Osteocyte (in vitro differentiated cells): ENCODE results near the gene CRKL. TPM values are rescaled to one million over a fixed set of nuclear protein-coding genes. Genes with fewer than 3 reads are reported as not detected.

Experiments used
- DNase-seq: peaks from one replicate; pipeline ENCODE4 v3.0.0; 2021; ENCODE audit warnings: mixed read lengths; ENCODE audit not compliant: unreplicated experiment; ENCODE audit errors: extremely low spot score
- H3K27ac Mint-ChIP-seq: one replicate; pipeline ENCODE4 v1.8.0; 2021; ENCODE audit warnings: mild to moderate bottlenecking, mixed read lengths; ENCODE audit not compliant: unreplicated experiment
- H3K27me3 Mint-ChIP-seq: one replicate; pipeline ENCODE4 v1.8.0; 2021; ENCODE audit warnings: mixed read lengths; ENCODE audit not compliant: unreplicated experiment
- H3K36me3 Mint-ChIP-seq: one replicate; pipeline ENCODE4 v1.8.0; 2021; ENCODE audit warnings: mixed read lengths; ENCODE audit not compliant: unreplicated experiment
- H3K4me1 Mint-ChIP-seq: one replicate; pipeline ENCODE4 v1.8.0; 2021; ENCODE audit warnings: mixed read lengths; ENCODE audit not compliant: unreplicated experiment
- H3K4me3 Mint-ChIP-seq: one replicate; pipeline ENCODE4 v1.8.0; 2021; ENCODE audit warnings: mild to moderate bottlenecking, moderate library complexity, mixed read lengths; ENCODE audit not compliant: unreplicated experiment
- H3K9me3 Mint-ChIP-seq: one replicate; pipeline ENCODE4 v1.8.0; 2021; ENCODE audit warnings: mixed read lengths; ENCODE audit not compliant: unreplicated experiment
- total RNA-seq: library from RNA; stranded (reverse); gene quantifications from 2 replicates; pipeline ENCODE4 v1.2.1, GENCODE V29; 2021
- TF ChIP-seq, protein P1 (sequence below): fragments of 200-600 bp; sonication (generic); IDR thresholded peaks from 2 replicates; pipeline ENCODE4 v1.5.0; 2021; ENCODE audit warnings: antibody characterized with exemption, mild to moderate bottlenecking, moderate library complexity

The CRKL gene
- total RNA-seq, 1 donor from 2014 or later = 56.0 TPM

DNA sequence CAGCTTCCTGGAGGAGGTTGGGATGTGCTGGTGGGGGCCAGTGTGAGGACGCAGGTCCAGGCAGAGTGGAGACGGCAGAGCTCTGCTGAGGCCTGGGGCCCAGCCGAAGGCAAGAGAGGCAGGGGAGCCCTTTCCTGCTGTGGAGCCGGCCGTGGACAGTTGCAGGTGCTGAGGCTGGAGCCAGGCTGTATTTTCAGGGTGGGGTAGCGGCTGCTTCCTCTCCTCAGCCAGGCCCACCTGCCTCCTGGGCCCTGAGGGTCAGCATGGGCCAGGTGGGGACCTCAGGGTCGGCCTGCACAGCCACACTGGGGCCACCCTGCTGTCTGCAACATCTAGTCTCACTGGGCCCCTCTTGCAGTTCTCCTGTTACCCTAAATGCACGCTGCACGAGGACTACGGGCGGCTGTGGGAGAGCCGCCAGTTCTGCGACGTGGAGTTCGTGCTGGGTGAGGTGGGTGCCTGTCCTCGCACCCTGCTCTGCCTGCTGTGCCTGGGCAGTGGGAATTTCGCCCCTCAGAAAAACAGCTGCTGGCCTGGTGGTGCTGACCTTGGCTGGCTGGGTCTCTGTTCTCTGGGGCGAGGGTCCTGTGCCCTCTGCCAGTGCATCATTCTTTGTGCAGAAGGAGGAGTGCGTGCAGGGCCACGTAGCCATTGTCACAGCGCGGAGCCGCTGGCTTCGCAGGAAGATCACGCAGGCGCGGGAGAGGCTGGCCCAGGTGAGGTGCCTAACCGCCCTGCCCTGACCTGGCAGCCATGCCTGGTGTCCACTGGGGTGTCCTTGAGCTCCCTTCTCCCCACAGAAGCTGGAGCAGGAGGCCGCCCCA is 76.3 kb downstream of the CRKL start:
- no peak for DNase-seq
- peaks cover 13% of the 10 kb centered on the region for H3K36me3 Mint-ChIP-seq
- TF ChIP-seq, protein P1, sequence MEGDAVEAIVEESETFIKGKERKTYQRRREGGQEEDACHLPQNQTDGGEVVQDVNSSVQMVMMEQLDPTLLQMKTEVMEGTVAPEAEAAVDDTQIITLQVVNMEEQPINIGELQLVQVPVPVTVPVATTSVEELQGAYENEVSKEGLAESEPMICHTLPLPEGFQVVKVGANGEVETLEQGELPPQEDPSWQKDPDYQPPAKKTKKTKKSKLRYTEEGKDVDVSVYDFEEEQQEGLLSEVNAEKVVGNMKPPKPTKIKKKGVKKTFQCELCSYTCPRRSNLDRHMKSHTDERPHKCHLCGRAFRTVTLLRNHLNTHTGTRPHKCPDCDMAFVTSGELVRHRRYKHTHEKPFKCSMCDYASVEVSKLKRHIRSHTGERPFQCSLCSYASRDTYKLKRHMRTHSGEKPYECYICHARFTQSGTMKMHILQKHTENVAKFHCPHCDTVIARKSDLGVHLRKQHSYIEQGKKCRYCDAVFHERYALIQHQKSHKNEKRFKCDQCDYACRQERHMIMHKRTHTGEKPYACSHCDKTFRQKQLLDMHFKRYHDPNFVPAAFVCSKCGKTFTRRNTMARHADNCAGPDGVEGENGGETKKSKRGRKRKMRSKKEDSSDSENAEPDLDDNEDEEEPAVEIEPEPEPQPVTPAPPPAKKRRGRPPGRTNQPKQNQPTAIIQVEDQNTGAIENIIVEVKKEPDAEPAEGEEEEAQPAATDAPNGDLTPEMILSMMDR = no peak
- H3K27me3 Mint-ChIP-seq = no peaks in the 10 kb centered on the region
- no peak overlapping the region for H3K4me3 Mint-ChIP-seq
- no peaks in the 10 kb centered on the region for H3K4me1 Mint-ChIP-seq
- H3K9me3 Mint-ChIP-seq = no peaks in the 10 kb centered on the region
- H3K27ac Mint-ChIP-seq = no peak overlapping the region

DNA sequence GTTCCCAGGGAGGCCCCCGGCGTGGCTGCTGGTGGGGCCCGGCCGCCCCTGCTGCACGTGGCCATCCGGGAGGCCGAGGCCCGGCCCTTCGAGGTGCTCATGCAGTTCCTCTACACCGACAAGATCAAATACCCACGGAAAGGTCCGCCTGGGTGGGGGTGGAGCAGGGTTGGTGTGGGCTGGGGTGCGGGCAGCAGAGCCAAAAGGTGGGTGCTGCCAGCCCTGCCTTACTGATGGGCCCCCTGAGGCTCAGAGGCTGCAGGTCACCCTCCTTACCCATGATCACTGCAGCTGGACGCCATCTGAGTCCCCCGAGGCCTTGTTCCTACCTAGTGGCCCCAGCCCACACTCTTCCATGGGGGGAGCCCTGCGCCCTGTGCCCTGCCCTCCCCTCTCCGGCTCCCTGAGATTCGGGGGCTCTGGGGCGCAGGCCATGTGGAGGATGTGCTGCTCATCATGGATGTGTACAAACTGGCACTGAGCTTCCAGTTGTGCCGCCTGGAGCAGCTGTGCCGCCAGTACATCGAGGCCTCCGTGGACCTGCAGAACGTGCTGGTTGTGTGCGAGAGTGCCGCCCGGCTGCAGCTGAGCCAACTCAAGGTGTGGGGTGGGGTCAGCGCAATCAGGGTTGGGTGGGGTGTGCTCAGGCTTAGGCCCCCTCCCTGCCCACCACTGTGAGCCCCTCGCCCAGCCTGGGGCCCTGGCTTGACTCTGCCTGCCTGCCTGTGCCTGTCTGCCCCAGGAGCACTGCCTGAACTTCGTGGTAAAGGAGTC is 77.1 kb downstream of the CRKL start:
- Mint-ChIP-seq H3K4me3 (no peak overlapping the region), H3K9me3 (no peaks in the 10 kb centered on the region), H3K27me3 (no peaks in the 10 kb centered on the region), H3K27ac (no peak overlapping the region), H3K4me1 (no peaks in the 10 kb centered on the region), H3K36me3 (peaks cover 13% of the 10 kb centered on the region)
- no peak for DNase-seq
- TF ChIP-seq, protein P1 = no peak

DNA sequence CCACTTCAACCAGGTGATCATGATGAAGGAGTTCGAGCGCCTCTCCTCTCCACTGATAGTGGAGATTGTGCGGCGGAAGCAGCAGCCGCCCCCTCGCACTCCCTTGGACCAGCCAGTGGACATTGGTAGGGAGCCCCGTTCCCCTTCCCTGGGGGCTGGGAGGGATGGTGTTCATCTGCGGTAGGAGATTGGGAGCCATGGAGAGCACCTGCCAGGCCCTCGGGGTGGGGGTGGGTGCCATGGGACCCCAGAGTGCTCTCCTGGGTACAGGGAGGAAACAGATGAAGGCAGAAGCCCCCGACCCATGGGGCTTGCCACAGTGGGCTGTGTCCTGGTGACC is 77.7 kb downstream of the CRKL start:
- Mint-ChIP-seq H3K27ac (no peak overlapping the region), H3K4me1 (no peaks in the 10 kb centered on the region), H3K36me3 (peaks cover 13% of the 10 kb centered on the region), H3K9me3 (no peaks in the 10 kb centered on the region), H3K4me3 (no peak overlapping the region), H3K27me3 (no peaks in the 10 kb centered on the region)
- no peak for DNase-seq
- TF ChIP-seq, protein P1 = no peak

DNA sequence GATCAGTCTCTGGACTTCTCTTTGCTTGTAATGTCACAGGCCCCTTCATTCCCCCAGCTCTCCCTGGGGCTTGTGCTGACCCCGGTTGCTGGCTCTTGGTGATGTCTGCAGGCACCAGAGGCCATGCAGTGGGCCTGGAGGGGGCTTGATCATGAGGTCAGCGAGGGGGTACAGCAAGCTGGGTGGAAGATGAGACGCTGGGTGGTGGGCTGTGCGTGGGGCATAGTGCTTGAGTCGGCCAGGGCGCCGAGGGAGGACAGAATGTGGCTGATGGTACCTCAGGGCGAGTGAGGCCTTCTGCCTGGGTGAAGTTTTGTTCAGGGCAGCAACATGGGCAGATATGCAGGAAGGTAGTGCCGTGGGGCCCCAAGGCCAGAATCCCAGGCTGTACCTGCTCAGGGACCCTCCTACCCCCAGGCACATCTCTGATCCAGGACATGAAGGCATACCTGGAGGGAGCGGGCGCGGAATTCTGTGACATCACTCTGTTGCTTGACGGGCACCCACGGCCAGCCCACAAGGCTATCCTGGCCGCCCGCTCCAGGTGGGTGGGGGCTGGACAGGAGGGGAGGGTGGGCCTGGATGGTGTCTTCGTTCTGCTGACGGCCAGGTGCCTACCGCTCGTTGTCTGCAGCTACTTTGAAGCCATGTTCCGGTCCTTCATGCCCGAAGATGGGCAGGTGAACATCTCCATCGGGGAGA is 78.3 kb downstream of the CRKL start:
- Mint-ChIP-seq H3K27ac (no peak overlapping the region), H3K27me3 (no peaks in the 10 kb centered on the region), H3K36me3 (peaks cover 11% of the 10 kb centered on the region), H3K9me3 (no peaks in the 10 kb centered on the region), H3K4me3 (no peak overlapping the region), H3K4me1 (peaks cover 2% of the 10 kb centered on the region)
- TF ChIP-seq, protein P1 = no peak
- DNase-seq = no peak

DNA sequence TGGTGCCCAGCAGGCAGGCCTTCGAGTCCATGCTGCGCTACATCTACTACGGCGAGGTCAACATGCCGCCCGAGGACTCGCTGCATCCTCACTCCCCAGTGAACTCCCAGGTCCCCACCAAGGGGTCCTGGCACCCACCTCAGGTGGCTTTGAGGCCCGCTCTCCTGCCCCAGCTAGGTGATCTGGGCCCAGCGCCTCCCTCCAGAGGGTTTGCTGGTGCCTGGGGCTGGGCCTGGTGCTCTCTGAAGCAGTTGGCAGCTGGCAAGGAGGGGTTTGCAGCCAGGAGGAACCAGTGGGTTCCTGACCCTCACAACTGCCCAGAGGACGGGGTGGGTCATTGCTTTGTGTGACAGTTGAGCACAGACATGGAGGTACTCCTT is 78.8 kb downstream of the CRKL start:
- no peak overlapping the region for H3K4me3 Mint-ChIP-seq
- H3K27ac Mint-ChIP-seq = no peak overlapping the region
- TF ChIP-seq, protein P1 = no peak
- no peak for DNase-seq
- peaks cover 7% of the 10 kb centered on the region for H3K4me1 Mint-ChIP-seq
- no peaks in the 10 kb centered on the region for H3K9me3 Mint-ChIP-seq
- H3K27me3 Mint-ChIP-seq = no peaks in the 10 kb centered on the region
- peaks cover 11% of the 10 kb centered on the region for H3K36me3 Mint-ChIP-seq
